ENCODE results near the gene RIN1.

DNA sequence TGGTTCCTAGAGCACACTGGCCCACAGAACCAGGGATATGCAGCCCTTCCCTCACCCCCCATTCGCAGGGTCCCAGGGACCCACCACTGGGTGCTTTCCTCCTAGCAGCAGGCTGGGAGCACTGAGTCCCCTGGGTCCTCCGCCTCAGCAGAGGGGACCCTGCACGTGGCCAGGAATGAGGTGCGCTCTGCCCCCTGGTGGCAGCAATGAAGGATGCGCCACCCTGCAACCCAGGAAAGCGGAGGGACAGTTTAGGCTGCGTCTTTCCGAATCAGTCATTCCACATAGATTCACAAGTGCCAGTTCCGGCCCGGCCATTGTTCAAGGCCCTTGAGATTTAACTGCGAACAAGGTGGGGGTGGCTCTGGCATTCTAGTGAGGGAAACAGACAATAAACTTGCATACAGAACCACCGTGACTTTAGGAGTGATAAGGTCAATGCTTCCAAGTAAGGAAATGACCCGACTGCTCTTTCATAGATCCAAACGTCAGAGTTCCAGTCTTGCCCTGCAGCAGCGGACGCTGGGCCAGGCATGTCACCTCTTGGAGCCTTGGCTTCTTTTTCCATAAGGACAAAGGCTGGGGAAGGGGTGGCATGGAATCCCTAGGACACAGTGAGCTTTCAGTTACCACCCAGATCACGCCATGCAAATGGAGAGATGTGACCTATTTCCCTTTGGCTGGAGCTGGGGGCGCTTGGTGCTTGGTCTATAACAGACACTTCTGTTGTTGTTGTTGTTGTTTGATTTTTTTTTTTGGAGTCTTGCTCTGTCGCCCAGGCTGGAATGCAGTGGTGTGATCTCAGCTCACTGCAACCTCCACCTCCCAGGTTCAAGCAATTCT lies 7.7 kb downstream of the RIN1 start:
- TF ChIP-seq, protein P1, sequence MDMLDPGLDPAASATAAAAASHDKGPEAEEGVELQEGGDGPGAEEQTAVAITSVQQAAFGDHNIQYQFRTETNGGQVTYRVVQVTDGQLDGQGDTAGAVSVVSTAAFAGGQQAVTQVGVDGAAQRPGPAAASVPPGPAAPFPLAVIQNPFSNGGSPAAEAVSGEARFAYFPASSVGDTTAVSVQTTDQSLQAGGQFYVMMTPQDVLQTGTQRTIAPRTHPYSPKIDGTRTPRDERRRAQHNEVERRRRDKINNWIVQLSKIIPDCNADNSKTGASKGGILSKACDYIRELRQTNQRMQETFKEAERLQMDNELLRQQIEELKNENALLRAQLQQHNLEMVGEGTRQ (IDR thresholded peaks at IDR 0.05; ENCODE audit: low read depth, low read length): peak; percentile 53; the same call in 1 of the 2 replicates
- TF ChIP-seq, protein P1 (CRISPR knock-in tag; IDR thresholded peaks at IDR 0.05; ENCODE audit: borderline replicate concordance): no peak; the same call in 1 of the 2 replicates
- TF ChIP-seq, protein P2, sequence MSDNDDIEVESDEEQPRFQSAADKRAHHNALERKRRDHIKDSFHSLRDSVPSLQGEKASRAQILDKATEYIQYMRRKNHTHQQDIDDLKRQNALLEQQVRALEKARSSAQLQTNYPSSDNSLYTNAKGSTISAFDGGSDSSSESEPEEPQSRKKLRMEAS (IDR thresholded peaks at IDR 0.05): peak; percentile 99
- peak; percentile 75 for TF ChIP-seq SMC3 (IDR thresholded peaks at IDR 0.05; ENCODE audit: low read length)
- TF ChIP-seq, protein P3, sequence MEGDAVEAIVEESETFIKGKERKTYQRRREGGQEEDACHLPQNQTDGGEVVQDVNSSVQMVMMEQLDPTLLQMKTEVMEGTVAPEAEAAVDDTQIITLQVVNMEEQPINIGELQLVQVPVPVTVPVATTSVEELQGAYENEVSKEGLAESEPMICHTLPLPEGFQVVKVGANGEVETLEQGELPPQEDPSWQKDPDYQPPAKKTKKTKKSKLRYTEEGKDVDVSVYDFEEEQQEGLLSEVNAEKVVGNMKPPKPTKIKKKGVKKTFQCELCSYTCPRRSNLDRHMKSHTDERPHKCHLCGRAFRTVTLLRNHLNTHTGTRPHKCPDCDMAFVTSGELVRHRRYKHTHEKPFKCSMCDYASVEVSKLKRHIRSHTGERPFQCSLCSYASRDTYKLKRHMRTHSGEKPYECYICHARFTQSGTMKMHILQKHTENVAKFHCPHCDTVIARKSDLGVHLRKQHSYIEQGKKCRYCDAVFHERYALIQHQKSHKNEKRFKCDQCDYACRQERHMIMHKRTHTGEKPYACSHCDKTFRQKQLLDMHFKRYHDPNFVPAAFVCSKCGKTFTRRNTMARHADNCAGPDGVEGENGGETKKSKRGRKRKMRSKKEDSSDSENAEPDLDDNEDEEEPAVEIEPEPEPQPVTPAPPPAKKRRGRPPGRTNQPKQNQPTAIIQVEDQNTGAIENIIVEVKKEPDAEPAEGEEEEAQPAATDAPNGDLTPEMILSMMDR (CRISPR knock-in tag; IDR thresholded peaks at IDR 0.05): peak; percentile 97
- TF ChIP-seq, protein P4, sequence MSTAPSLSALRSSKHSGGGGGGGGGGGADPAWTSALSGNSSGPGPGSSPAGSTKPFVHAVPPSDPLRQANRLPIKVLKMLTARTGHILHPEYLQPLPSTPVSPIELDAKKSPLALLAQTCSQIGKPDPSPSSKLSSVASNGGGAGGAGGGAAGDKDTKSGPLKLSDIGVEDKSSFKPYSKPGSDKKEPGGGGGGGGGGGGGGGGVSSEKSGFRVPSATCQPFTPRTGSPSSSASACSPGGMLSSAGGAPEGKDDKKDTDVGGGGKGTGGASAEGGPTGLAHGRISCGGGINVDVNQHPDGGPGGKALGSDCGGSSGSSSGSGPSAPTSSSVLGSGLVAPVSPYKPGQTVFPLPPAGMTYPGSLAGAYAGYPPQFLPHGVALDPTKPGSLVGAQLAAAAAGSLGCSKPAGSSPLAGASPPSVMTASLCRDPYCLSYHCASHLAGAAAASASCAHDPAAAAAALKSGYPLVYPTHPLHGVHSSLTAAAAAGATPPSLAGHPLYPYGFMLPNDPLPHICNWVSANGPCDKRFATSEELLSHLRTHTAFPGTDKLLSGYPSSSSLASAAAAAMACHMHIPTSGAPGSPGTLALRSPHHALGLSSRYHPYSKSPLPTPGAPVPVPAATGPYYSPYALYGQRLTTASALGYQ (CRISPR knock-in tag; IDR thresholded peaks at IDR 0.05): no peak
- 0 out of 2 replicates have a peak, but pooled peaks have one; percentile 19 for TF ChIP-seq SMYD3 (CRISPR knock-in tag; IDR thresholded peaks at IDR 0.05)
- TF ChIP-seq, protein P5, sequence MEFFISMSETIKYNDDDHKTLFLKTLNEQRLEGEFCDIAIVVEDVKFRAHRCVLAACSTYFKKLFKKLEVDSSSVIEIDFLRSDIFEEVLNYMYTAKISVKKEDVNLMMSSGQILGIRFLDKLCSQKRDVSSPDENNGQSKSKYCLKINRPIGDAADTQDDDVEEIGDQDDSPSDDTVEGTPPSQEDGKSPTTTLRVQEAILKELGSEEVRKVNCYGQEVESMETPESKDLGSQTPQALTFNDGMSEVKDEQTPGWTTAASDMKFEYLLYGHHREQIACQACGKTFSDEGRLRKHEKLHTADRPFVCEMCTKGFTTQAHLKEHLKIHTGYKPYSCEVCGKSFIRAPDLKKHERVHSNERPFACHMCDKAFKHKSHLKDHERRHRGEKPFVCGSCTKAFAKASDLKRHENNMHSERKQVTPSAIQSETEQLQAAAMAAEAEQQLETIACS (CRISPR knock-in tag; IDR thresholded peaks at IDR 0.05): no peak
- peak; percentile 69 for TF ChIP-seq MED1 (CRISPR knock-in tag; IDR thresholded peaks at IDR 0.05)
- no peak for TF ChIP-seq U2AF2 (IDR thresholded peaks at IDR 0.05; ENCODE audit: low read depth, low read length)
- TF ChIP-seq MTF1 (CRISPR knock-in tag; IDR thresholded peaks at IDR 0.05): no peak
- TF ChIP-seq, protein P6, sequence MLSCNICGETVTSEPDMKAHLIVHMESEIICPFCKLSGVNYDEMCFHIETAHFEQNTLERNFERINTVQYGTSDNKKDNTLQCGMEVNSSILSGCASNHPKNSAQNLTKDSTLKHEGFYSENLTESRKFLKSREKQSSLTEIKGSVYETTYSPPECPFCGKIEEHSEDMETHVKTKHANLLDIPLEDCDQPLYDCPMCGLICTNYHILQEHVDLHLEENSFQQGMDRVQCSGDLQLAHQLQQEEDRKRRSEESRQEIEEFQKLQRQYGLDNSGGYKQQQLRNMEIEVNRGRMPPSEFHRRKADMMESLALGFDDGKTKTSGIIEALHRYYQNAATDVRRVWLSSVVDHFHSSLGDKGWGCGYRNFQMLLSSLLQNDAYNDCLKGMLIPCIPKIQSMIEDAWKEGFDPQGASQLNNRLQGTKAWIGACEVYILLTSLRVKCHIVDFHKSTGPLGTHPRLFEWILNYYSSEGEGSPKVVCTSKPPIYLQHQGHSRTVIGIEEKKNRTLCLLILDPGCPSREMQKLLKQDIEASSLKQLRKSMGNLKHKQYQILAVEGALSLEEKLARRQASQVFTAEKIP (CRISPR knock-in tag; IDR thresholded peaks at IDR 0.05; ENCODE audit: borderline replicate concordance): no peak
- TF ChIP-seq ZNF160 (CRISPR knock-in tag; IDR thresholded peaks at IDR 0.05): no peak

Data from HepG2 (cell line).